GM08714 (cell line): ENCODE data around the gene ZNF823.
A peak's percentile ranks its signal among the peaks of the same experiment; 100 is the strongest.
"Not testable (repeated sequence)": the region's sequence is repeated elsewhere in the genome, so short reads cannot be mapped to it uniquely, and the experiment has no call there.

Experiments used
- H3K4me3 ChIP-seq: fragments of 200-500 bp; sonication (Bioruptor generic); 2 replicates; pipeline ENCODE4 v1.5.1; 2014; ENCODE audit warnings: mild to moderate bottlenecking, low read length, inconsistent platforms
- ZNF274 ChIP-seq: IDR thresholded peaks from 2 replicates; pipeline ENCODE4 v1.6.1; 2012; ENCODE audit warnings: mild to moderate bottlenecking, low read depth, low read length

The ZNF823 gene

GRCh38 chr19:11699931-11700794, 38.6 kb downstream of the ZNF823 start:
- H3K4me3 ChIP-seq, result no peak overlapping the region
- TF ChIP-seq ZNF274, result no peak

- no peak overlapping the region for H3K4me3 ChIP-seq
- TF ChIP-seq ZNF274, result no peak
These were observed 40.5 kb downstream of the ZNF823 start for GRCh38 chr19:11698231-11698630.

DNA sequence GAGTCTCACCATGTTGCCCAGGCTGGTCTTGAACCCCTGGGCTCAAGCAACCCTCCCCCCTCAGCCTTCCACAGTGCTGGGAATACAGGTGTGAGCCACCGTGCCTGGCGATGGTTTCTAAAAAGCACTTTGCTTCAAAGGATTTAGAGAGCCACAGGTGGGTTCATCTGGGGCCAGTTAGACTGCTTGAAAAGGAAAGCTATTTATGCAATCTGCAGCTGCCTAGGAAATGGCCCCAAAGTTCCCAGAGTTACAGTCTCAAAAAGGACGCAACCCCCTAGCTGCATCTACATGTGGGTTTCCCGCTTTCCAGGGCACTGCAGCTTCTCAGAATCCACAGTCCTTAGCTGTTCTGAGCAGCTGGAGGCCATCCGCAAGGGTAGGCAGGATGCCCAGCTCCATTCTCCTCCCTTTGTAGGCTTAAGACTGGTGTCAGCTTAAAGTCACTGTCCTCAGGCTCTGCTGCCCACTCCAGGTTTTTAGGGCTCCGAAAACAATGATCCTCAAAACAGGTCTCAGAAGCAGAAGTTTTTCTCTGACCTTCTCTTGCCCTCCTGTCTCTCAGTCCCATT, 41.4 kb downstream of the ZNF823 start:
- TF ChIP-seq ZNF274, result no peak
- H3K4me3 ChIP-seq, result no peak overlapping the region

GRCh38 chr19:11694533-11695439, 44.0 kb downstream of the ZNF823 start:
- peak overlapping the region; percentile 75; the same call in 1 of the 2 replicates for H3K4me3 ChIP-seq
- no peak for TF ChIP-seq ZNF274

DNA sequence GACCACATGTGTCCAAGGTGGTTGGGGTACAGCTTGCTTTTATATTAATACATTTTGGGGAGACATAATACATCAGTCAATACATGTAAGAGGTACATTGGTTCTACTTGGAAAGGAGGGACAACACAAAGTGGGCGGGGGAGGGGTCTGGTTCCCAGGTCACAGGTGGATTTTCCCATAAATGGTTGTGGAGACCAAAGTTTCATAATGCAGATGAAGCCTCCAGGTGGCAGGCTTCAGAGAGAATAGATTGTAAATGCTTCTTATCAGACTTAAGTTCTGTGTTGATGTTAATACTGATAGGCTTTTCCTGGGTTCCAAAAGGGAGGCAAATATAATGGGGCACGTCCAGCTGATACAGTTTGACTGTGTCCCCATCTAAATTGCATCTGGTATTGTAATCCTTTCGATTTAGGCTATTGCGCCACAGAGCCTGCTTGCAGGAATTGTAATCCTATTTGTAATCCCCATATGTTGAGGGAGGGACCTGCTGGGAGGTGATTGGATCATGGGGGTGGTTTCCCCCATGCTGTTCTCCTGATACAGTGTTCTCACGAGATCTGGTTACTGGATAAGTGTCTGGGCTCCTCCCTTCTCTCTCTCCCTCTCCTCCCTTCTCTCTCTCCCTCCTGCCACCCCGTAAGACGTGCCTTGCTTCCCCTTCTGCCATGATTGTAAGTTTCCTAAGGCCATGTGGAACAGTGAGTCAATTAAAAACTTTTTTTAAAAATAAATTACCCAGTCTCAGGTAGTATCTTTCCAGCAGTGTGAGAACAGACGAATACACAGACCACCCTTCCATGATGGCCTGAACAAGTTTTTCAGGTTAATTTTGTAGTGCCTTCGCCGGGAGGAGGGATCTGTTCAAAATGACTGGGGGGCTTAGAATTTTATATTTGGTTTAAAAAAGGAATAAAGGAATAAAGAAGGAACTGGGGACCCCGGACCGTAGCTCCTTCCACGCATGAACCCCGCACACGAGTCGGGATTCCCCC, 44.9 kb downstream of the ZNF823 start:
- peak overlapping the region; percentile 75; the same call in 1 of the 2 replicates for H3K4me3 ChIP-seq
- no peak for TF ChIP-seq ZNF274

DNA sequence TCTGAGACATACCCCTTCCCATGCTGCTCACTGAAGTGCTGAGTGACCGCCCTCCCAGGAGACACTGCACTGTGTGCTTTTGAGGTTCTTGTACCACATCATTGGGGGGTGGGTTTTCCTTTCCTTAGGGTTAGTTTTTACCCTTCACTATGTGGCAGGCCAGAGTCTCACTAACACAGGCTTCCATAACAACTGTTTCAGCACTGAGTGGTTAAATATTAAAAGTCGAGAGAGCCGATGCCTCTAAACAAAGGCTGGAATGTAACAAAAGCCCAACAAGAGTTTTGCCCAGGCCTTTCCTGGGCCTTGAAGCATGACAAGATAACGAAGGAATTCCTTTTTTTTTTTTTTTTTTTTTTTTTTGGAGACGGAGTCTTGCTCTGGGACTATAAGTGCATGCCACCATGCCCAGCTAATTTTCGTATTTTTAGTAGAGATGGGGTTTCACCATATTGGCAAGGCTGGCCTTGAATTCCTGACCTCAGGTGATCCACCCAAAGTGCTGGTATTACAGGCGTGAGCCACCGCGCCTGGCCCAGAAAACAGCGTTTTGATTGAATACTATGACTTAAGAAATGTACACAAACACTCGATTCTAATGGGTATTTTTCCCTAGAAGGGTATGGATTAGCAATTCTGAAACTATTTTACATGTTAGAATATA, 46.5 kb downstream of the ZNF823 start:
- TF ChIP-seq ZNF274, result no peak
- no peak overlapping the region for H3K4me3 ChIP-seq

GRCh38 chr19:11685676-11686650, 52.8 kb downstream of the ZNF823 start:
- TF ChIP-seq ZNF274, result no peak
- no peak overlapping the region for H3K4me3 ChIP-seq

- H3K4me3 ChIP-seq, result no peak overlapping the region
- no peak for TF ChIP-seq ZNF274
These were observed 53.6 kb downstream of the ZNF823 start for GRCh38 chr19:11684987-11685675.

DNA sequence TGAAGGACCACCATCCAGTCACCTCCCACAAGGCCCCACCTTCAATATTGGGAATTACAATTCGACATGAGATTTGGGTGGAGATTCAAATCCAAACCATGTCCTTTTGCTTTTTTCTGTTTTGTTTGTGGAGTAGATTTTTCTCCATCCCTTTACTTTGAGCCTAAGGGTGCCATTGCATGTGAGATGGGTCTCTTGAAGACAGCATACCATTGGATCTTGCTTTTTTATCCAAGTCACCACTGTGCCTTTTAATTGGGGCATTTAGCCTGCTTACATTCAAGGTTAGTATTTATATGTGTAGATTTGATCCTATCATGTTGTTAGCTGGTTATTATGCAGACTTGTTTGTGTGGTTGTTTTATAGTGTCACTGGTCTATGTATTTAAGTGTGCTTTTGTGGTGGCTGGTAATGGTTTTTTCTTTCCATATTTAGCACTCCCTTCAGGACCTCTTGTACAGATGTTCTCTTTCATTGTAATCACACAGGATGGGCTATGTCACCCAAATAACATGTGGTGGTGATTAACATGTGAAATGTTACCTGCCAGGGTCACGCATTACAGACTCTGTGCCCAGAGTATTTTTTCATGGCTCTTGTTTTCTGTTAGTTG, 58.0 kb downstream of the ZNF823 start:
- H3K4me3 ChIP-seq, result no peak overlapping the region
- TF ChIP-seq ZNF274, result no peak

DNA sequence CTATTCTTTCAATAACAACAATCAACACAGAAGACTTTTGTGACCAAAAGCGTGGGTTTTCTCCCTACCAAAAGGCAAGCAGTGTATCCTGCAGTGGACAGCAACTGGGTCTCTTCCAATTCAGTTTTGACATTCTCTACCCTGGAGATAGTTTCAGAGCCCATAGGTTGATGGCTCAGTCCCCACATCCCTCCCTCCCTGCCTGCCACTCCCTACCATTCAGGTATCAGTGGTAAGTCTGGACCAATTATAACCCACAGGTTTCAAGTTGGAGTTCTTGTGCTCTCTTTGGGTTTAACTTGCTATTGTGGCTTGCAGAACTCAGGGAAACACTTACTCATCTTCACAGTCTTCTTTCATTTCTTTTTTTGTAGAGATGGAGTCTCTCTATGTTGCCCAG, 60.2 kb downstream of the ZNF823 start:
- no peak for TF ChIP-seq ZNF274
- no peak overlapping the region for H3K4me3 ChIP-seq

DNA sequence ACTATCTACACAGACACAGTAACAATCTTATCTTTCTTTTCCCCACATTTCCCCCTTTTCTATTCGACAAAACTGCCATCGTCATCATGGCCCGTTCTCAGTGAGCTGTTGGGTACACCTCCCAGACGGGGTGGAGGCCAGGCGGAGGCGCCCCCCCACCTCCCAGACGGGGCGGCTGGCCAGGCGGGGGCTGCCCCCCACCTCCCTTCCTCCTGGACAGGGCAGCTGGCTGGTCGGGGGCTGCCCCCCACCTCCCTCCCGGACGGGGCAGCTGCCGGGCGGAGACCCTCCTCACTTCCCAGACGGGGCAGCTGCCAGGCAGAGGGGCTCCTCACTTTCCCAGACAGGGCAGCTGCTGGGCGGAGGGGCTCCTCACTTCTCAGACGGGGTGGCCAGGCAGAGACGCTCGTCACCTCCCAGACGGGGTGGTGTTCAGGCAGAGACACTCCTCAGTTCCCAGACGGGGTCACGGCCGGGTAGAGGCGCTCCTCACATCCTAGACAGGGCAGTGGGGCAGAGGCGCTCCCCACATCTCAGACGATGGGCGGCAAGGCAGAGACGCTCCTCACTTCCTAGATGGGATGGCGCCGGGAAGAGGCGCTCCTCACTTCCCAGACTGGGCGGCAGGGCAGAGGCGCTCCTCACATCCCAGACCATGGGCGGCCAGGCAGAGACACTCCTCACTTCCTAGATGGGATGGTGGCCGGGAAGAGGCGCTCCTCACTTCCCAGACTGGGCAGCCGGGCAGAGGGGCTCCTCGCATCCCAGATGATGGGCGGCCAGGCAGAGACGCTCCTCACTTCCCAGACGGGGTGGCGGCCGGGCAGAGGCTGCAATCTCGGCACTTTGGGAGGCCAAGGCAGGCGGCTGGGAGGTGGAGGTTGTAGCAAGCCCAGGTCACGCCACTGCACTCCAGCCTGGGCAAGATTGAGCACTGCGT, 61.8 kb downstream of the ZNF823 start:
- not testable (repeated sequence) for H3K4me3 ChIP-seq
